H1 (cell line): ENCODE measurements around the gene GPR39. TPM values are rescaled to one million over a fixed set of nuclear protein-coding genes. Genes with fewer than 3 reads are reported as not detected.

ENCODE experiments used
- ASH2L ChIP-seq: fragments of 200-600, 300-600 bp; sonication (generic); IDR thresholded peaks from one replicate; pipeline ENCODE4 v1.7.1; 2017; ENCODE audit warnings: low read length
- CHD7 ChIP-seq: fragments of 300-600 bp; sonication (generic); IDR thresholded peaks from 2 replicates; pipeline ENCODE4 v1.7.1; 2012; ENCODE audit warnings: low read length, moderate library complexity, mild to moderate bottlenecking, inconsistent platforms; ENCODE audit not compliant: insufficient replicate concordance
- EGR1 ChIP-seq: IDR thresholded peaks from 2 replicates; pipeline ENCODE4 v1.6.1; 2011; ENCODE audit warnings: low read depth, low read length, borderline replicate concordance
- EP300 ChIP-seq, 2 experiments: IDR thresholded peaks; 1 replicate in 1 of 2; 2 replicates in 1 of 2; pipeline ENCODE4 v1.6.1; 2011 to 2012; ENCODE audit warnings: low read depth in 2 of 2, low read length in 2 of 2, mild to moderate bottlenecking in 2 of 2, borderline replicate concordance in 1 of 2, inconsistent platforms in 1 of 2, moderate library complexity in 1 of 2
- JUND ChIP-seq: IDR thresholded peaks from 2 replicates; pipeline ENCODE4 v1.6.1; 2011; ENCODE audit warnings: mild to moderate bottlenecking, improper control_type of control experiment, low read length
- KDM1A ChIP-seq: fragments of 200-600, 300-600 bp; sonication (generic); IDR thresholded peaks from 2 replicates; pipeline ENCODE4 v1.7.1; 2016; ENCODE audit warnings: mild to moderate bottlenecking, low read length, borderline replicate concordance
- KDM4A ChIP-seq: IDR thresholded peaks from one replicate; pipeline ENCODE4 v1.7.1; 2012; ENCODE audit warnings: low read depth, mild to moderate bottlenecking, moderate library complexity, low read length, inconsistent platforms; ENCODE audit not compliant: severe bottlenecking
- MAFK ChIP-seq: IDR thresholded peaks from 2 replicates; pipeline ENCODE4 v1.6.1; 2012; ENCODE audit warnings: low read depth, mild to moderate bottlenecking, improper control_type of control experiment, low read length
- NANOG ChIP-seq: IDR thresholded peaks from 2 replicates; pipeline ENCODE4 v1.6.1; 2011; ENCODE audit warnings: low read length, low read depth, mild to moderate bottlenecking, inconsistent platforms; ENCODE audit not compliant: insufficient read depth, poor library complexity, severe bottlenecking
- RFX5 ChIP-seq: IDR thresholded peaks from 2 replicates; pipeline ENCODE4 v1.6.1; 2011; ENCODE audit warnings: low read depth, low read length, improper control_type of control experiment, borderline replicate concordance
- SP2 ChIP-seq: IDR thresholded peaks from 2 replicates; pipeline ENCODE4 v1.6.1; 2012; ENCODE audit warnings: mild to moderate bottlenecking, low read length, inconsistent platforms
- SP4 ChIP-seq: IDR thresholded peaks from 2 replicates; pipeline ENCODE4 v1.6.1; 2012; ENCODE audit warnings: low read length, inconsistent platforms
- TCF12 ChIP-seq: IDR thresholded peaks from 2 replicates; pipeline ENCODE4 v1.6.1; 2011; ENCODE audit warnings: low read depth, mild to moderate bottlenecking, low read length
- polyA plus RNA-seq, 7 experiments: library from polyadenylated mRNA; depleted of rRNA in 3 of 7; stranded (reverse) in 5 of 7; unstranded in 2 of 7; fragments of >200 nt in 5 of 7; fragments of 200-250 nt in 2 of 7; gene quantifications; 1 replicate in 5 of 7; 2 replicates in 1 of 7; 4 replicates in 1 of 7; pipeline versions ENCODE4 v1.2.1 to v1.2.3, GENCODE V29; 2011 to 2013; ENCODE audit warnings: missing spikeins in 2 of 7, mixed read lengths in 2 of 7
- total RNA-seq: library from RNA; stranded (reverse); fragmentation: NEBNext Ultra II Directional; extraction: Animal tissue kit (Norgen Biotek cat#: 25700); gene quantifications from 2 replicates; pipeline ENCODE4 v1.2.1, GENCODE V29; 2021

The GPR39 gene
- total and polyA plus RNA-seq, 2 of the 8 experiments (the other 6 are each of a cell fraction or from before 2014, with no cell fraction given), result 0.63 to 2.7 TPM

- TF ChIP-seq CHD7, result no peak
- TF ChIP-seq JUND, result no peak
- TF ChIP-seq TCF12, result no peak
- no peak for TF ChIP-seq KDM1A
- TF ChIP-seq ASH2L, result no peak
- no peak for TF ChIP-seq EP300 (IDR thresholded peaks at IDR 0.05; ENCODE audit: borderline replicate concordance in 1 of 2, low read depth in 2 of 2, low read length in 2 of 2)
- TF ChIP-seq SP4, result no peak
- no peak for TF ChIP-seq RFX5
- TF ChIP-seq NANOG, result no peak
- TF ChIP-seq SP2, result no peak
- TF ChIP-seq MAFK, result no peak
- no peak for TF ChIP-seq KDM4A
- TF ChIP-seq EGR1, result no peak
Measured at GRCh38 chr2:132465917-132466316, 49.3 kb downstream of the GPR39 start (continued).
